DND-41 (cell line): ENCODE data around the gene KCNAB1.

Source experiments
- ATAC-seq: fragments of 200-7000 bp; cut with Tn5 transposase; 3 replicates; pipeline ENCODE4 v1.9.1; 2021; ENCODE audit warnings: low read depth; ENCODE audit not compliant: insufficient read depth
- DNase-seq: peaks from one replicate; pipeline ENCODE4 v3.0.0-alpha.2; 2020
- H2AFZ ChIP-seq: 2 replicates; pipeline ENCODE4 v1.6.0; 2012; ENCODE audit warnings: low read depth, low read length
- H3K27ac ChIP-seq: 2 replicates; pipeline ENCODE4 v1.5.1; 2012; ENCODE audit warnings: low read length, inconsistent platforms
- H3K27me3 ChIP-seq: fragments of 200-600 bp; sonication (generic); 2 replicates; pipeline ENCODE4 v1.6.0; 2012; ENCODE audit warnings: low read length, mild to moderate bottlenecking, inconsistent platforms; ENCODE audit not compliant: insufficient read depth, poor library complexity
- H3K36me3 ChIP-seq: 2 replicates; pipeline ENCODE4 v1.5.1; 2012; ENCODE audit warnings: low read length, inconsistent platforms; ENCODE audit not compliant: insufficient read depth
- H3K4me1 ChIP-seq: 2 replicates; pipeline ENCODE4 v1.5.1; 2012; ENCODE audit warnings: mild to moderate bottlenecking, low read length; ENCODE audit not compliant: insufficient read depth
- H3K4me2 ChIP-seq: 2 replicates; pipeline ENCODE4 v1.6.0; 2012; ENCODE audit warnings: mild to moderate bottlenecking, moderate library complexity, low read length, inconsistent platforms; ENCODE audit not compliant: insufficient read depth
- H3K4me3 ChIP-seq, 2 experiments: fragments of 200-600 bp in 1 of 2; shearing (Covaris generic) in 1 of 2; 2 replicates each; pipeline ENCODE4 v1.5.1; 2012 to 2016; ENCODE audit warnings: inconsistent platforms in 2 of 2, low read length in 2 of 2, mild to moderate bottlenecking in 2 of 2, low read depth in 1 of 2, moderate library complexity in 1 of 2
- H3K79me2 ChIP-seq: 2 replicates; pipeline ENCODE4 v1.6.0; 2012; ENCODE audit warnings: low read length, inconsistent platforms; ENCODE audit not compliant: insufficient read depth
- H3K9ac ChIP-seq: 2 replicates; pipeline ENCODE4 v1.6.0; 2012; ENCODE audit warnings: low read depth, mild to moderate bottlenecking, inconsistent platforms, low read length, moderate library complexity
- H3K9me3 ChIP-seq: 2 replicates; pipeline ENCODE4 v1.5.1; 2012; ENCODE audit warnings: low read length, moderate library complexity, mild to moderate bottlenecking, inconsistent platforms; ENCODE audit not compliant: insufficient read depth, severe bottlenecking
- H4K20me1 ChIP-seq: 2 replicates; pipeline ENCODE4 v1.6.0; 2012; ENCODE audit warnings: low read length; ENCODE audit not compliant: insufficient read depth
- EZH2 ChIP-seq: IDR thresholded peaks from 3 replicates; pipeline ENCODE4 v1.6.1; 2012; ENCODE audit warnings: borderline replicate concordance, low read depth, mild to moderate bottlenecking, moderate library complexity, low read length, inconsistent platforms; ENCODE audit not compliant: severe bottlenecking
- TF ChIP-seq, protein P1 (sequence below): IDR thresholded peaks from 2 replicates; pipeline ENCODE4 v1.5.1; 2012; ENCODE audit warnings: borderline replicate concordance, low read length, moderate library complexity, mild to moderate bottlenecking; ENCODE audit not compliant: poor library complexity, severe bottlenecking; ENCODE audit errors: extremely low read depth

The KCNAB1 gene

DNA sequence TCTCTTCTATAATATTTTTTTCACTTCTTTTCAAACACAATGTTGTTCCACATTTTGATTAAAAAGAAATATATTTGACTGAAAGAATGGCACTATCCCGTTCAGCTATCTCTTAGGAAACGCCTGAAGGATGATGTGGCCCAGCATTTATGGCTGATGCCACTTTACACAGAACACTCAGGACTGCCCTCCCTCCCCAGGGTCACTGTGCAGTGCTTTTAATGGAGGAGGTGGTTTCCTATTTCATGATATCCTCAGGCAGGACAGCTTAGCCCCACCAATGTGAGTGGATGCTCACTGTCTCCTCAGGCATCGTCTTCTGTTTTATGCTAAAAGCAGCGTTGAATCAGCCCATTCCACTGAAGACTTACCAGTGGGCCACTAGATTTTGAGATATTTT is 135.9 kb downstream of the KCNAB1 start:
- Histone ChIP-seq H3K4me2 (no peak overlapping the region), H4K20me1 (no peaks in the 10 kb centered on the region)
- no peak for ATAC-seq

DNA sequence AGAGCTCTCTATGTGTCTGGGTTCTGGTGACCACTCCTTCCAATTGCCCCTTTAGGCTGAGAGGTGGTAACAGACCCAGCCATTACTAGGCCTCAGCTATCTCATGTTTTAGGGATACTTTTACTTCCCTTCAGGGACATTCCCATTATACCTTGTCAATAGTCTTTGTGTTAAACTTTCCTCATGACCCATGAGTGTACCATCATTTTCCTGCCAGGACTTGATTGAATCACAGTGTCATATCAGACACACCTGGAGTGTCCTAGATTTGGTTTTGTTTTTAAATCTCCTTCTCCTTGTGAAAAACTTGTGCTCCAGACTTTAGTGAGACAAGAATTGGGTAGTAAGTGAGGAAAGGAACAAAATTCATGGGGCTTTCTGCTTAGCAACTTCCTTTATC is 136.6 kb downstream of the KCNAB1 start:
- Histone ChIP-seq H3K9me3 (no peaks in the 10 kb centered on the region), H2AFZ (no peak overlapping the region), H3K27me3 (peaks cover 9% of the 10 kb centered on the region), H3K27ac (no peak overlapping the region), H3K4me3 (no peak overlapping the region), H3K4me1 (no peaks in the 10 kb centered on the region), H3K9ac (no peak overlapping the region), H3K36me3 (no peaks in the 10 kb centered on the region), H4K20me1 (no peaks in the 10 kb centered on the region), H3K4me2 (no peak overlapping the region), H3K79me2 (no peaks in the 10 kb centered on the region)
- no peak for DNase-seq
- TF ChIP-seq, protein P1, sequence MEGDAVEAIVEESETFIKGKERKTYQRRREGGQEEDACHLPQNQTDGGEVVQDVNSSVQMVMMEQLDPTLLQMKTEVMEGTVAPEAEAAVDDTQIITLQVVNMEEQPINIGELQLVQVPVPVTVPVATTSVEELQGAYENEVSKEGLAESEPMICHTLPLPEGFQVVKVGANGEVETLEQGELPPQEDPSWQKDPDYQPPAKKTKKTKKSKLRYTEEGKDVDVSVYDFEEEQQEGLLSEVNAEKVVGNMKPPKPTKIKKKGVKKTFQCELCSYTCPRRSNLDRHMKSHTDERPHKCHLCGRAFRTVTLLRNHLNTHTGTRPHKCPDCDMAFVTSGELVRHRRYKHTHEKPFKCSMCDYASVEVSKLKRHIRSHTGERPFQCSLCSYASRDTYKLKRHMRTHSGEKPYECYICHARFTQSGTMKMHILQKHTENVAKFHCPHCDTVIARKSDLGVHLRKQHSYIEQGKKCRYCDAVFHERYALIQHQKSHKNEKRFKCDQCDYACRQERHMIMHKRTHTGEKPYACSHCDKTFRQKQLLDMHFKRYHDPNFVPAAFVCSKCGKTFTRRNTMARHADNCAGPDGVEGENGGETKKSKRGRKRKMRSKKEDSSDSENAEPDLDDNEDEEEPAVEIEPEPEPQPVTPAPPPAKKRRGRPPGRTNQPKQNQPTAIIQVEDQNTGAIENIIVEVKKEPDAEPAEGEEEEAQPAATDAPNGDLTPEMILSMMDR, result no peak
- no peak for TF ChIP-seq EZH2
- ATAC-seq, result no peak

More for the DNA sequence above, 135.9 kb downstream of the KCNAB1 start:
- Histone ChIP-seq H2AFZ (no peak overlapping the region), H3K36me3 (no peaks in the 10 kb centered on the region), H3K27ac (no peak overlapping the region), H3K27me3 (peaks cover 9% of the 10 kb centered on the region), H3K4me1 (no peaks in the 10 kb centered on the region), H3K9ac (no peak overlapping the region), H3K9me3 (no peaks in the 10 kb centered on the region), H3K79me2 (no peaks in the 10 kb centered on the region), H3K4me3 (no peak overlapping the region)
- TF ChIP-seq, protein P1, result no peak
- no peak for DNase-seq

DNA sequence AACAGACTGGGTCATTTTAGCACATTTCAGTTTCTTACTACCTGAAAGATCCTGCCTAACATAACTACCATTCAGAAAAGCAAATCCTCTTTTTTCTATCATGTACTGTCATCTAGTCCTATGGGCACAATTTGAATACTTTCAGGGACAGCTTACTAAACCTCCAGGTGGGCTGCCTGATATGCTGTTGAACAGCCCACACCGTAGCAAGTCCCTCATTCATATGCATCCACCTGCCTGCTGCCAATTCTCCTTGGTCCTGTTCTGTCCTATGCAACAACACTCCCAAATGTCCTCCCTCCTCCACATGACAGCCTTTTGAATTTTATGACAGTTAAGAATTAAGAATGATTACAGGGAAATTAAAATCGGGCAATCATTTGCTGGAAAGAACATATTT is 137.9 kb downstream of the KCNAB1 start:
- Histone ChIP-seq H3K36me3 (no peaks in the 10 kb centered on the region), H3K4me2 (no peak overlapping the region), H3K4me1 (no peaks in the 10 kb centered on the region), H3K27ac (no peak overlapping the region), H4K20me1 (no peaks in the 10 kb centered on the region), H3K27me3 (peaks cover 2% of the 10 kb centered on the region), H3K9ac (no peak overlapping the region), H3K4me3 (no peak overlapping the region), H3K79me2 (no peaks in the 10 kb centered on the region), H2AFZ (no peak overlapping the region), H3K9me3 (no peaks in the 10 kb centered on the region)
- DNase-seq, result no peak
- no peak for ATAC-seq
- TF ChIP-seq, protein P1, result no peak
- TF ChIP-seq EZH2, result no peak

DNA sequence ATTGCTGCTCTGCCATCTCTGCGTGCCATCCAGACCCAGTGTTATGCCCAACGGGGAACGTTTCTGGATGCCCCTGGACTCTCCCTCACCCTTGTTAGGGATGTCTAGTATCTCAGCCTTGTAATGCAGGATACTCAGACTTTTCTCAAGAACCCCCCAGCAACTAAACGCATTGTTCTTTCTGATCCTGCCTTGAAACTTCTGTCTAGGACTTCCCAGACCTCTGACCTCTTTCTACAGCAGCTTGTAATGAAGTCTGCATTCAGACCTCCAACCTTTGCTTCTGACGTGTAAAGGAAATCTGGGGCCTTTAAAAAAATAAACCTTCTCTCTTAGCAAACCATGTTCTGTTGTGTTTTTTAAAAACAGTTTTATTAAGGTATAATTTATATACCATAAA is 139.5 kb downstream of the KCNAB1 start:
- DNase-seq (no peak), ATAC-seq (no peak)
- no peak overlapping the region for H3K4me3 ChIP-seq
- H4K20me1 ChIP-seq, result no peaks in the 10 kb centered on the region
- peaks cover 2% of the 10 kb centered on the region for H3K27me3 ChIP-seq
- H3K4me2 ChIP-seq, result no peak overlapping the region
- no peaks in the 10 kb centered on the region for H3K4me1 ChIP-seq
- H2AFZ ChIP-seq, result no peak overlapping the region
- H3K36me3 ChIP-seq, result no peaks in the 10 kb centered on the region
- H3K27ac ChIP-seq, result no peak overlapping the region
- H3K9ac ChIP-seq, result no peak overlapping the region
- H3K79me2 ChIP-seq, result no peaks in the 10 kb centered on the region
- no peaks in the 10 kb centered on the region for H3K9me3 ChIP-seq
- TF ChIP-seq, protein P1, result no peak
- no peak for TF ChIP-seq EZH2
